RWPE1 (cell line): ENCODE measurements around the gene ABHD5.

Source experiments
- CTCF ChIA-PET: fragments of 350-600 bp; sonication (Branson Sonifier 250); formaldehyde crosslinking; extraction: SDS; loops from one replicate; lab custom pipeline; 2021; lab: Yijun Ruan, JAX
- POLR2A ChIA-PET: fragments of 400-600 bp; formaldehyde crosslinking; extraction: SDS; loops from one replicate; lab custom pipeline; 2020; ENCODE audit warnings: antibody characterized with exemption; ENCODE audit not compliant: low non-redundant PET; lab: Yijun Ruan, JAX
- DNase-seq: peaks from one replicate; pipeline ENCODE4 v3.0.0; 2012; ENCODE audit warnings: low spot score
- H3K27ac ChIP-seq: fragments of 450-650 bp; 2 replicates; pipeline ENCODE4 v1.5.1; 2017
- TF ChIP-seq, protein P1 (sequence below): fragments of 450-650 bp; conservative IDR thresholded peaks from 2 replicates; pipeline ENCODE4 v1.5.1; 2017; ENCODE audit warnings: low read depth, mild to moderate bottlenecking

ABHD5 gene

DNA sequence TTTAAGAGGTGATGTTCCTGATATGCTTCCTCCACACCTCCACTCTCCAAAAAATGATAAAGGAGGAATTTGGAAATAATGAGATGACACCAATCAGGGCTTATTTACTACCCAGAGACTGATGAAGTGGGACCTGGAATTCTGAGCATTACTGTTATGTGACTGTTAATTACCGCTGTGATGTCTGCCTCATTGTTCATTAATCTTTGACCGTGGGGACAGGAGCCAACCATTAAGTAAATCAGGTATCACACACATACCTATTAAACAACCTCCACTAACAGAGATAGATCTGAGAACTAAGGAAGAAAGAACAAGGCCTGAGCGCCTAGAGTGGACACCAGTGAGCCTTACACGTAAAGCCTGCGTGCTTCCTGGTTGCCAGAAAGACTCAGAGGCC lies 37.7 kb downstream of the ABHD5 start:
- CTCF ChIA-PET, result no interaction called here
- no peak overlapping the region for H3K27ac ChIP-seq
- TF ChIP-seq, protein P1, sequence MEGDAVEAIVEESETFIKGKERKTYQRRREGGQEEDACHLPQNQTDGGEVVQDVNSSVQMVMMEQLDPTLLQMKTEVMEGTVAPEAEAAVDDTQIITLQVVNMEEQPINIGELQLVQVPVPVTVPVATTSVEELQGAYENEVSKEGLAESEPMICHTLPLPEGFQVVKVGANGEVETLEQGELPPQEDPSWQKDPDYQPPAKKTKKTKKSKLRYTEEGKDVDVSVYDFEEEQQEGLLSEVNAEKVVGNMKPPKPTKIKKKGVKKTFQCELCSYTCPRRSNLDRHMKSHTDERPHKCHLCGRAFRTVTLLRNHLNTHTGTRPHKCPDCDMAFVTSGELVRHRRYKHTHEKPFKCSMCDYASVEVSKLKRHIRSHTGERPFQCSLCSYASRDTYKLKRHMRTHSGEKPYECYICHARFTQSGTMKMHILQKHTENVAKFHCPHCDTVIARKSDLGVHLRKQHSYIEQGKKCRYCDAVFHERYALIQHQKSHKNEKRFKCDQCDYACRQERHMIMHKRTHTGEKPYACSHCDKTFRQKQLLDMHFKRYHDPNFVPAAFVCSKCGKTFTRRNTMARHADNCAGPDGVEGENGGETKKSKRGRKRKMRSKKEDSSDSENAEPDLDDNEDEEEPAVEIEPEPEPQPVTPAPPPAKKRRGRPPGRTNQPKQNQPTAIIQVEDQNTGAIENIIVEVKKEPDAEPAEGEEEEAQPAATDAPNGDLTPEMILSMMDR, result no peak
- no peak for DNase-seq
- POLR2A ChIA-PET, result no interaction called here

DNA sequence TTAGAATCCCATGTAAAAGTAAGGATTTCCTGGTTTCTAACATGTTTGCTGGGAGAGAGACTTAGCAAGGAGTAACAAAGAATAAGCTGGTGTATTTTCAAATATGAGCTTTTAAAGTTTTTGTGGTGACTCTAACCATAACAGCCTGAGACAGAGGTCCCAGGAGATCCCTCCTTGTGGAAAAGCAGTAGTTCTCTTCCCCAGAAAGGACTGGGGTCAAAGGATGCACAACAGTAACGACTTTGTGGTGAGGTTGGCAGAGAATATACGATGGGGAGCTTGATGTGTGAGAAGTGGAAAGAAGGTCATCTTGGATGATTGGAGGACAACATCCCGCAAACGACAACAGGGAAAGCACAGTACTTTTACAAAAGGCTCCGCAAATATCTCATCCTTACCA lies 38.2 kb downstream of the ABHD5 start:
- DNase-seq, result no peak
- TF ChIP-seq, protein P1, result no peak
- CTCF ChIA-PET, result no interaction called here
- no peak overlapping the region for H3K27ac ChIP-seq
- POLR2A ChIA-PET, result no interaction called here

DNA sequence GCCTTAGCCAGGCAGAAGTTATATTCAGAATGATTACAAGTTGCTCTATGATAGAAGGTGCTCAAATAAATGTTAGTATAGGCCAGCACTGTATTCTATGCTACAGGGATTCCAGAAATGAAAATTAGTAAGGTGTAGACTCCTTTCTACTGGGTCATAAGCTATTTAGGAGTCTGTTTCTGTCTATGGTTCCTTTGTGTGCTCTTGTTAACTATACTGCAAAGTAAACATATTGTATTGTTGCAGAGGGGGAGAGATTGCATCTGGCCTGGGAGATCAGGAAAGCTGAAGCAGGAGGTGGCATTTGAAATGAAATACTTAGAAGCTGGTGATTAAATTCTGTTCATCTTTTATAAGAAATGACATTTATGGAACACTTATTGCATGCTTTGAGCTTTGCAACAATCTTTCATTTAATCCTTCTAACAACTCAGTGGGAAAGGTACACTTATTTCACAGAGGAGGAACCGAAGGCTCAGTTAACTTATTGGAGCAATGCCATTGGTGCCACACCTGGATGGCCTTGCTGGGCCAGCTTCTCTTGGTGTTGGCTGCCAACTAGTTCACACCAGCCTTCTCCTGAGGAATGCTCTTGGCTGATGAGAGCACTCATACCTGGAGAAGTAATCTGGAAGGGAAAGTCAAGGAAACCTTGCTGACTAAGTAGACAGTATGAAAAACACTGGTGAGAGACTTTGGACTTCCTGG lies 39.1 kb downstream of the ABHD5 start:
- ChIA-PET CTCF (interaction anchor here (0.7 kb wide), 1 partner anchor 260 kb away, joined by 8 read pairs; no protein-coding TSS in a partner anchor), POLR2A (no interaction called here)
- no peak overlapping the region for H3K27ac ChIP-seq
- TF ChIP-seq, protein P1, result no peak
- DNase-seq, result no peak

DNA sequence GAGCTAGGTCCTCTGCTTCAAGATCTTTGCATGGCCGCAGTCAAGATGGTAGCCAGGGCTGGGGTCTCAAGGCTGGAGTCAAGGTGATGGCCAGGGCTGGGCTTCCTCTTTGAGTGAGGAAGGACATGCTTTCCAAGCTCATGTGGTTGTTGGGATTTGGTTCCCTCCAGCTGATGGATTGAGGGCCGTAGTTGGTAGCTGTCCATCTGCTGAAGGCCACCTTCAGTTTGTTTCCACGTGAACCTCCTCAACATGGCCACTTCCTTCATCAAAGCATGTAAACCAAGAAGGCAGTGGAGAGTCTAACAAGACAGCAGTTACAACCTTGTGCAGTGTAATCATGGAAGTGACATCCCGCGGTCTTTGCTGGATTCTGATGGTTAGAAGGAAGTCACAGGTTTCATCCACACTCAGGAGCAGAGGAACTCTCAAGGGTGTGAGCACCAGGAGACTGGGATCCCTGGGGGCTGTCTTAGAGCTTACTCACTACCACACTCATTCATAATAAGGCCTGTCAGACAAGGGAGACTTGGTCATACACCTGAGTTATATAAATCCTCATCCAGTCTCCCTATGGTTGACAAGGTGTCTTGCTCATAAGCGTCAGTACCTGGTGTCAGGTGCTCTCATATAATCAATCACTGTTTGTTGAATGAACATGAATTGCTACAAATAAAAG lies 42.1 kb downstream of the ABHD5 start:
- DNase-seq, result no peak
- CTCF ChIA-PET, result no interaction called here
- POLR2A ChIA-PET, result no interaction called here
- no peak overlapping the region for H3K27ac ChIP-seq
- TF ChIP-seq, protein P1, result no peak

DNA sequence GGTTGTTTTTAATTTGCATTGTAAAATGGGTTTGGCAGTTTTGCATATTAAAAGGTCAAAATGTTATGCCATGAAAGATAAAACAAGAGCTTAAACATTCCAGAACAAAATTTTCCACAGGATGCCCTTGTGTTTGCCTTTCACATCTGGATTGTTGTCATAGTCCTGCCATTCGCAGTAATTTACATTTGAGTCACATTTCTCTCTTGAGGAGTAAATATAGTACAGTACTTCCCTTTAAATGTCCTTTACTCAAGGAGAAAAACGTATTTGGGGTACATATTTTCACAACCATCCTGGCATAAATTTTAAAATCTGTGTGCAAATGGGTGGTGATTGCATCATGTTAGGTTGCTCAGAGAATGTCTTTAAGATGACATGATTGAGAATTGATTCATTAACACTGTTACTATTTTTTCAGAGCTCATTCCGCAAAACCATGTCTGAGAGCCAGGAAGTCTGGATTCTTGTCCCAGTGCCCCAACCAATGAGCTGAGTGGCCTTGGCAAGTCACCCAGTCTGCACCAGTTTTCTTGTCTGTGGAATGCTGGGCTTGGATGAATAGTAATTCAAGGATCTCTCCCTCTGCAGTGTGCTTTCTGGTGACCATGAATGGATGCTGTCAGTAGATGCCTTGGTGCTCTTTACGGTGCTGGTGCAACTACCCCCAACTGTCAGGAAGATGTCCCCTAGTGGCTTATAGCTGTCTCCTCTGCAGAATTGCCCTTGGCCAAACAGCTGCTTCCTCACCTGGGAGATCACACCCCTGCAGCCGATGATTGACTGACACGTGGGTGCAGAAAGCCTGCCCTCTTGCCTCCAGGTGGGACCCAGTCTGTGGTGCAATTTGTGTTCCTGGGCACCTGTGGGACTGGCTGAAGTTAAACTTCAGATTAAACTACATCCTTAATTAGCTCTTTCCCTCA lies 43.0 kb downstream of the ABHD5 start:
- ChIA-PET CTCF (interaction anchor here (0.7 kb wide), 1 partner anchor 94 kb away, joined by 4 read pairs; no protein-coding TSS in a partner anchor), POLR2A (no interaction called here)
- TF ChIP-seq, protein P1, result no peak
- no peak for DNase-seq
- no peak overlapping the region for H3K27ac ChIP-seq

DNA sequence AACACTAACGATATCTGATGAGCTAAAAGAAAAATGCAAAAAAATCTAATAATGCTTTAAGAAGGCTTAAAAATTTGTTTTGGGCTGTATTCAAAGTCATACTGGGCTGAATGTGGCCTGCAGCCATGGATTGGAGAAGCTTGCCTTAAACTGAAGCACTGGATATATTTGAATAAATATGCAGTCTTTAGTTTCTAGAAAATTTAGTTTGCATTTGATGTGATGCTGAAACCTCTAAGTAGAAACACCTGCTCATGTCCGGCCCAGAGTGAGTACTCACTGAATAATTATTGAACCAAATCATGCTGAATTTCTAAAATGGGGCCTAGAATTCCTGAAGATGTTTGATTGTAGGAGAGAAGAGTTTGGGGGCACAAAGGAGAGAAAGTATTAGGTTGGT lies 43.9 kb downstream of the ABHD5 start:
- CTCF ChIA-PET, result no interaction called here
- DNase-seq, result no peak
- TF ChIP-seq, protein P1, result no peak
- POLR2A ChIA-PET, result no interaction called here
- no peak overlapping the region for H3K27ac ChIP-seq
